ENCODE data around the gene USP16.

USP16 gene

GRCh38 chr21:29084372-29084771 is 59.9 kb downstream of the USP16 start:
- no peak for DNase-seq

GRCh38 chr21:29085106-29085752 is 60.8 kb downstream of the USP16 start:
- no peak for DNase-seq

GRCh38 chr21:29091033-29091432 is 66.6 kb downstream of the USP16 start:
- DNase-seq: no peak

- no peak for DNase-seq
Measured at GRCh38 chr21:29092102-29092959, 67.9 kb downstream of the USP16 start.

- DNase-seq: no peak
Measured at GRCh38 chr21:29096218-29097015, 71.9 kb downstream of the USP16 start.

- DNase-seq: no peak
Measured at GRCh38 chr21:29098156-29098555, 73.7 kb downstream of the USP16 start.

GRCh38 chr21:29102791-29103257 is 78.4 kb downstream of the USP16 start:
- DNase-seq: no peak

Data from effector CD8-positive, alpha-beta T cell (primary cell).